Right atrium auricular region (tissue), 2 donors: ENCODE data around the gene FHIT. TPM values are rescaled to one million over a fixed set of nuclear protein-coding genes. Genes with fewer than 3 reads are reported as not detected.

Source experiments
- DNase-seq: peaks from one replicate; pipeline ENCODE4 v3.0.0-alpha.2; 2019; ENCODE audit warnings: low spot score
- H3K27ac ChIP-seq, 2 donors: fragments of 200-600 bp; sonication (generic); 1 replicate in 1 of 2; 2 replicates in 1 of 2; pipeline ENCODE4 v1.5.1; 2016 to 2019
- H3K27me3 ChIP-seq, 2 donors: fragments of 200-600 bp; sonication (generic); one replicate each; pipeline versions ENCODE4 v1.5.1 to v1.6.0; 2017 to 2019
- H3K36me3 ChIP-seq: fragments of 200-600 bp; sonication (generic); one replicate; pipeline ENCODE4 v1.5.1; 2016
- H3K4me1 ChIP-seq, 2 donors: fragments of 200-600 bp; sonication (generic); one replicate each; pipeline versions ENCODE4 v1.5.1 to v1.6.0; 2017 to 2019
- H3K4me3 ChIP-seq, 2 donors: fragments of 200-600 bp; sonication (generic); 1 replicate in 1 of 2; 2 replicates in 1 of 2; pipeline ENCODE4 v1.5.1; 2017 to 2019; ENCODE audit warnings: mild to moderate bottlenecking in 1 of 2, moderate library complexity in 1 of 2
- H3K9me3 ChIP-seq, 2 donors: fragments of 200-600 bp; sonication (generic); one replicate each; pipeline ENCODE4 v1.5.1; 2019
- CTCF ChIP-seq, 2 donors: fragments of 200-600 bp; sonication (generic); IDR thresholded peaks; one replicate each; pipeline ENCODE4 v1.5.1; 2019; ENCODE audit warnings: antibody characterized with exemption in 2 of 2
- total RNA-seq, 2 donors: library from RNA; depleted of rRNA; stranded (reverse); fragments of >200 nt; gene quantifications; one replicate each; pipeline ENCODE4 v1.1.0, GENCODE V29; 2016

Gene FHIT
- total RNA-seq, 2 donors from 2014 or later = 10.4 to 11.0 TPM

- no peak for TF ChIP-seq CTCF (IDR thresholded peaks at IDR 0.05)
- no peaks in the 10 kb centered on the region for H3K4me1 ChIP-seq
- DNase-seq = no peak
- no peaks in the 10 kb centered on the region for H3K36me3 ChIP-seq
- no peak overlapping the region for H3K27ac ChIP-seq
- no peaks in the 10 kb centered on the region for H3K27me3 ChIP-seq
- H3K9me3 ChIP-seq = no peaks in the 10 kb centered on the region
- H3K4me3 ChIP-seq = no peak overlapping the region
These were observed 605.5 kb downstream of the FHIT start for GRCh38 chr3:60645801-60646200.

GRCh38 chr3:60643831-60644230 lies 607.4 kb downstream of the FHIT start:
- no peak overlapping the region for H3K4me3 ChIP-seq
- no peak overlapping the region for H3K27ac ChIP-seq
- no peaks in the 10 kb centered on the region for H3K9me3 ChIP-seq
- no peak for TF ChIP-seq CTCF (IDR thresholded peaks at IDR 0.05)
- H3K36me3 ChIP-seq = no peaks in the 10 kb centered on the region
- no peak for DNase-seq
- H3K27me3 ChIP-seq = no peaks in the 10 kb centered on the region
- no peaks in the 10 kb centered on the region for H3K4me1 ChIP-seq

- Histone ChIP-seq H3K27ac (no peak overlapping the region), H3K27me3 (no peaks in the 10 kb centered on the region), H3K4me3 (no peak overlapping the region), H3K9me3 (no peaks in the 10 kb centered on the region), H3K36me3 (no peaks in the 10 kb centered on the region), H3K4me1 (no peaks in the 10 kb centered on the region)
- TF ChIP-seq CTCF (IDR thresholded peaks at IDR 0.05) = no peak
- no peak for DNase-seq
These were observed 609.9 kb downstream of the FHIT start for GRCh38 chr3:60641354-60641753.

- DNase-seq = no peak
- Histone ChIP-seq H3K36me3 (no peaks in the 10 kb centered on the region), H3K4me1 (no peaks in the 10 kb centered on the region), H3K27ac (no peak overlapping the region), H3K4me3 (no peak overlapping the region), H3K9me3 (no peaks in the 10 kb centered on the region), H3K27me3 (no peaks in the 10 kb centered on the region)
- TF ChIP-seq CTCF (IDR thresholded peaks at IDR 0.05) = no peak
These were observed 614.4 kb downstream of the FHIT start for GRCh38 chr3:60636846-60637245.

DNA sequence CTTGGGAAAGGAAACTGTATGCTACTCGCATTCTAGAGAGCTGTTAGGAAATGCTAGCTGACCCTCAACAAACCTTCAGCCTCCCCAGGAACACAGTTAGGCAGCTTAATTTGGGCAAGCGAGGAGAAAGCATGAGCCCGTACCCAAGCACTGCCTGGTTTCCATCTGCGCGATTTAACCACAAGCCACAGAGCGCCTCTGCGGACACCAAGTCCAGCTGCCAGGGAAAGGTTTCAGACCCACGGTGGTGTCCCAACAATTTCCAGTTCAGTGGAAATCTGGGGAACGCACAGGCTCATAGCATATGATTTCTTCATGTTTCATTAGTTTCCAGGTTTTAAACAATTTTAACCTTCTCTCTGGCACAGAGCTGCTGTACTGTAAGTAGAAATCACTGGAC lies 617.6 kb downstream of the FHIT start:
- Histone ChIP-seq H3K27me3 (no peaks in the 10 kb centered on the region), H3K36me3 (no peaks in the 10 kb centered on the region), H3K4me3 (no peak overlapping the region), H3K27ac (no peak overlapping the region), H3K4me1 (no peaks in the 10 kb centered on the region), H3K9me3 (no peaks in the 10 kb centered on the region)
- DNase-seq = no peak
- no peak for TF ChIP-seq CTCF (IDR thresholded peaks at IDR 0.05)

- Histone ChIP-seq H3K9me3 (no peaks in the 10 kb centered on the region), H3K4me1 (no peaks in the 10 kb centered on the region), H3K4me3 (no peak overlapping the region), H3K27ac (no peak overlapping the region), H3K27me3 (no peaks in the 10 kb centered on the region), H3K36me3 (no peaks in the 10 kb centered on the region)
- DNase-seq = no peak
- no peak for TF ChIP-seq CTCF (IDR thresholded peaks at IDR 0.05)
These were observed 619.7 kb downstream of the FHIT start for GRCh38 chr3:60631509-60631908.
